GM13976 (cell line): Measurements from ENCODE around the gene AQP7.
"Not testable (repeated sequence)": the region's sequence is repeated elsewhere in the genome, so short reads cannot be mapped to it uniquely, and the experiment has no call there.

Experiments
- DNase-seq: peaks from one replicate; pipeline ENCODE4 v3.0.0; 2012; ENCODE audit warnings: low spot score
- CTCF ChIP-seq: IDR thresholded peaks from 2 replicates; pipeline ENCODE4 v1.5.1; 2012; ENCODE audit warnings: borderline replicate concordance, mild to moderate bottlenecking; ENCODE audit not compliant: insufficient read depth; ENCODE audit errors: extremely low read depth, missing control alignments, control extremely low read depth
- in situ Hi-C: fragments of 300-500 bp; cut with MboI; formaldehyde crosslinking; loops from one replicate; pipeline ENCODE4 v1.12.0; 2022; ENCODE audit warnings: low sequenced_read_pairs, mixed read lengths, inconsistent platforms; ENCODE audit not compliant: unreplicated experiment

AQP7 gene

DNA sequence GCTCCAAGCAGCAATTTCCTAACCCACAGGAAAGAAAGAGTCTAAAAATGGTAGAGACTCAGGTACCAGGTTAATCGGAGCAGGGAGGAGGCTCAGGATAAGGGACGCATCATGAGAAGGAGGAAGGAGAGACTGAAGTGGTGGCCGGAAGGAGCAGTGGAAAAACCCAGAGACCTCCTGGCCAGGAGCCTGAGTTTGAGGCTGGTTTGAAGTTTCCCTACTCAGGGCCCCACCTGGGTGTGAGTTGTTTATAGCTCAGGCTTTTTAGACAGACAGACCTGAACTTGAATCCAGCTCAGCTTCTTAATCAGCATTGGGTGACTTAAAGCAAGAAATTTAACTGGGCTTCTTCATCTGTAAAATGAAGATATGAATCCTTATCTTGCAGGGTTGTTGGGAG is 11.9 kb upstream of the AQP7 start:
- in situ Hi-C loops: no loop called here
- no peak for TF ChIP-seq CTCF
- DNase-seq: peak; percentile 49

- no peak for DNase-seq
- in situ Hi-C loops: no loop called here
- TF ChIP-seq CTCF: no peak
Measured at GRCh38 chr9:33408087-33408486, 5.7 kb upstream of the AQP7 start.

- TF ChIP-seq CTCF: no peak
- DNase-seq: no peak
- in situ Hi-C loops: no loop called here
Measured at GRCh38 chr9:33407061-33407460, 4.7 kb upstream of the AQP7 start.

DNA sequence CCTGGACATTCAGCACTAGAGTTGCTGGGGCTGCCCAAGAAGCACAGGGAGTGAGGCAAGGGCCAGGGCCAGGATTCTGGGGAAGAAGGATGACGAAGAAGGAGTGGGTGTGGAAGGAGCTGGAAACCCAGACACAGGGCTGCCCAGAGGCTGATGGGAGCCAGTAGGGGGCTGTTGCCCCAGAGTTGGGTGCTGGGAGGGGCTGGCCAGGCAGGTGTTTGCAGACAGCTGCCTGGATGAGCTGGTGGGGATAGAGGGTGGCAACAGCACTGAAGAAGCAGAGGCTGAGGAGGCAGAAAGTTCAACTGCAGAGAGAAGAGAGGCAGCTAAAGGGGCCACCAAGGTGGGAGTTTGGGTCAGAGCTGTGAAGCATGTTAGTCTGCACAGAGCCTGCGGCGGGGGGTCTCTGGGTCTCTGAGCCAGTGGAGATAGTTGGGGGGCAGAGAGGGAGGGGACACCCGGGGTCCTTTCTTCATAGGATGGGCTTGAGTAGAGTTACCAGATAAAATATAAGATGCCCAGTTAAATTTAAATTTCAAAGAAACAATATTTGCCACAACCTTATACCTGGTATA is 2.5 kb upstream of the AQP7 start:
- DNase-seq: no peak
- TF ChIP-seq CTCF: no peak
- in situ Hi-C loops: no loop called here

DNA sequence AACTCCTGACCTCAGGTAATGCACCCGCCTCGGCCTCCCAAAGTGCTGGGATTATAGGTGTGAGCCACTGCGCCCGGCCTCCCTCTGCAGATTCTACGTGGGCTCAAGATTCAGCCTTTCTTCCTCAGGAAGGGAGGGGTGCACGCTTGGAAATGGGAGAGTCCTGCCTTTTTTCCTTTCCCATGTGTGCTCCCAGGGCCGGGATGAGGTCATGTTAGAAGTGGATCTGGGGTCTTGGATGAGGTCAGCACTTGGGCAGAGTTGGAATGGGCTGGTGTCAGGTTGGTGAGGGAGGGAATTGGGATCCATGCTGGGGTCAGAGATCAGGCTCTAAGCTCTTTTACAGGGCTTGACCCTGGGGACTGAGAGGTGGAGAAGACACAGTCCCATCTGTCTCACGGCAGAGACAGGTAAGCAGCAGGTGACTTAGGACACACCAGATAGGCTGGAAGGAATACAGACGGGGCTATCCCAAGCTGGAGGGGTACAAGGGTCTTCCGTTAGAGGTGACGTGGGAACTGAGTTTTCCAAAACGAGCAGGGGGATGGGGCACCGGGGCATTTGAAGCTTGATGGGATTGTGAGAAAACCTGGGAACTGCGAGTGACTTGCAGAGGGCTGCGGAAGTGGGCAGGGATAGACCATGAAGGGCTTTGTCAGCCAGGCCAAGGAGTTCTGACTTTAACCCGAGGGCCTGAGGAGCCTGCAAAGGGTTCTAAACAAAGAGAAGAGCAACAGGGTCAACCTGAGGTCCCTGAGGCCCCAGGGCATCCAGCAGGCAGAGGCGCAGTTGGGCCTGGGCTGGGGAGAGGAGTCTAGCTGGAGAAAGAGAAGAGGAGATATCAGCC is 1.8 kb upstream of the AQP7 start:
- in situ Hi-C loops: no loop called here
- no peak for DNase-seq

GRCh38 chr9:33401809-33402208 is 559 bp downstream of the AQP7 start:
- DNase-seq, in situ Hi-C loops: not testable (repeated sequence)

More for the DNA sequence above, 1.8 kb upstream of the AQP7 start:
- TF ChIP-seq CTCF: no peak

- in situ Hi-C loops, DNase-seq: not testable (repeated sequence)
Measured at GRCh38 chr9:33399047-33399446, 3.3 kb downstream of the AQP7 start.

DNA sequence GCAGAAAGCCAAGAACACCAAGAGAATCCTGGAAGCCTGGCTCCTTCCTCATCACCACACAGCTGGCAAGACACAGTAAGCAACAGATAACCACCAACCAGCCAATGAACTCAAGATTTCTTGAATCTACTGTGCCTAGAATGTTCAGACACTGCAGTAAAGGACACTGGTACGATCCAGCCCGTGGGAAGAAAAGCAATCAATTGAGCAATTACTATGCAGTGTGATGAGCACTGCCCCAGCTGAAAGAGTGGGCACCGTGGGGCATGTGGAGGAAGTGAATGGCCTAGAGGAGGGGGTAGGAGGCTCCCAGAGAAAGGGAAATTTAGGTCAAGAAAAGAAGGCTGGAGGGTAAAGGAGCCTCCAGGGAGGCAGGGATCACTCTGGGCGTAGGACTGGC is 4.6 kb downstream of the AQP7 start:
- in situ Hi-C loops, DNase-seq: not testable (repeated sequence)

DNA sequence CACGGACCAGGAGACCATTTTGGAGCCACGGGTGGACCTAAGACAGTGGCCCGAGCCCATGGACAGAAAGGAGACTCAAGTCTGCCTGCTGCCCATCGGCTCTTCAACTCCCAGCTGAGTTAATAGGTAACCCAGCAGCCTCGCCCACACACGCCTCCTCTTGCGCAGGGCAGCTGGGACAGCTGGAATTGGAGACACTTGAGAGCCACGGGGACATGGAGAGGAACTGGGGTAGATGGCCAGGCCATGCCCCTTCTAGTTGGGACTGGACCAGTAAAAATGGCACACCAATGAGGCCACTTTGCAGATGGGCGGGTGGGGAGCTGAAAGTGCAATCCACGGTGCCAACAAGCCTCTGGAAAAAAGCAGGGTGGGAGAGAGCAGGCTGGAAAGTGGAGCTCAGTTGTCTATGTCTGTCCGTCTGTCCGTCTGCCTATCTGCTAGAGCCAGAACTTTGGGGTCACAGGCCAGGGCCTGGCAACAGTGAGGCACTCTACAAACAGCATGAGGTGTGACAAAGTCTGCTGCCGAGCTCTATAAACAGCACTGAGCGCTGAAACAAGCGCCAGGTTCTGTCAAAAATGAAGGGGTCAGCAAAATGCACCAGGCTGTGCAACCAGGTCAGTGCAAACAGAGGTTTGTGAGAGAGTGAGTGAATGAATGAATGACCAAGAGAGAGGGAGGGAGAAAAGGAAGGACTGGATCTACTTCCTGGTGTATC is 7.0 kb downstream of the AQP7 start:
- DNase-seq, in situ Hi-C loops: not testable (repeated sequence)

- DNase-seq, in situ Hi-C loops: not testable (repeated sequence)
Measured at GRCh38 chr9:33393986-33394385, 8.4 kb downstream of the AQP7 start.
